ENCODE data around the gene TATDN3.

GRCh38 chr1:212783976-212784375 lies 7.7 kb upstream of the TATDN3 start:
- TF ChIP-seq CTCF (IDR thresholded peaks at IDR 0.05; ENCODE audit: low read length) = no peak
- TF ChIP-seq EZH2 (optimal IDR thresholded peaks at IDR 0.05; ENCODE audit: low read depth, low read length) = no peak
- TF ChIP-seq EZH2phosphoT487 (IDR thresholded peaks at IDR 0.05; ENCODE audit: low read length) = no peak

All from MM.1S (cell line).